Gastrocnemius medialis (tissue), 4 donors: ENCODE measurements around the gene SEMA4B. TPM values are rescaled to one million over a fixed set of nuclear protein-coding genes. Genes with fewer than 3 reads are reported as not detected.

ENCODE experiments used
- ATAC-seq, 2 donors: fragments of 150-250 bp; one replicate each; pipeline ENCODE4 v1.9.1; 2016
- DNase-seq, 2 donors: peaks; one replicate each; pipeline ENCODE4 v3.0.0-alpha.2; 2019
- H3K27ac ChIP-seq, 4 donors: fragments of 200-600 bp; sonication (generic); 1 replicate in 1 of 4; 2 replicates in 3 of 4; pipeline ENCODE4 v1.5.1; 2016 to 2018; ENCODE audit warnings: mild to moderate bottlenecking in 2 of 4, moderate library complexity in 1 of 4
- H3K27me3 ChIP-seq, 3 donors: fragments of 200-600 bp; sonication (generic) in 2 of 3; 1 replicate in 1 of 3; 2 replicates in 2 of 3; pipeline versions ENCODE4 v1.5.1 to v1.6.0; 2016 to 2019; ENCODE audit warnings: mild to moderate bottlenecking in 1 of 3, moderate library complexity in 1 of 3
- H3K36me3 ChIP-seq, 2 donors: fragments of 200-600 bp; sonication (generic) in 1 of 2; one replicate each; pipeline ENCODE4 v1.5.1; 2017 to 2018
- H3K4me1 ChIP-seq, 2 donors: fragments of 200-600 bp; sonication (generic) in 1 of 2; one replicate each; pipeline ENCODE4 v1.5.1; 2016 to 2017; ENCODE audit warnings: mild to moderate bottlenecking in 2 of 2
- H3K4me3 ChIP-seq, 4 donors: fragments of 200-600 bp; sonication (generic) in 3 of 4; 1 replicate in 1 of 4; 2 replicates in 3 of 4; pipeline ENCODE4 v1.5.1; 2016 to 2019; ENCODE audit warnings: mild to moderate bottlenecking in 2 of 4
- H3K9me3 ChIP-seq, 3 donors: fragments of 200-600 bp; sonication (generic) in 2 of 3; 1 replicate in 1 of 3; 2 replicates in 2 of 3; pipeline ENCODE4 v1.5.1; 2016 to 2019
- CTCF ChIP-seq, 5 experiments: fragments of 450-650 bp in 3 of 5; fragments of 200-600 bp in 2 of 5; sonication (generic) in 2 of 5; IDR thresholded peaks in 4 of 5; conservative IDR thresholded peaks in 1 of 5; 1 replicate in 4 of 5; 2 replicates in 1 of 5; pipeline ENCODE4 v1.5.1; 2016 to 2019; ENCODE audit warnings: antibody characterized with exemption in 5 of 5, mild to moderate bottlenecking in 3 of 5, moderate library complexity in 3 of 5
- POLR2A ChIP-seq, 2 donors: fragments of 450-650 bp; IDR thresholded peaks; one replicate each; pipeline ENCODE4 v1.6.1; 2017; ENCODE audit warnings: antibody characterized with exemption in 2 of 2, mild to moderate bottlenecking in 2 of 2, moderate library complexity in 2 of 2
- in situ Hi-C, 4 donors: fragments of 200-750 bp; cut with MboI; loops; one replicate each; pipeline versions ENCODE4 v1.15.0 to v1.8.0; 2017; ENCODE audit warnings: low sequenced_read_pairs in 4 of 4
- intact Hi-C: fragments of 100-400 bp; cut with DNase I; formaldehyde crosslinking; loops from one replicate; pipeline ENCODE4 v1.15.1; 2023; ENCODE audit warnings: low total_unique reads
- total RNA-seq, 4 donors: library from RNA; depleted of rRNA; stranded (reverse); fragments of >200 nt; gene quantifications; one replicate each; pipeline versions ENCODE4 v1.1.0 to v1.2.3, GENCODE V29; 2016

The SEMA4B gene
- total RNA-seq, 4 donors from 2014 or later, result 2.1 to 12.1 (median 6.4) TPM

GRCh38 chr15:90203473-90203872, 2.3 kb downstream of the SEMA4B start:
- in situ Hi-C loops, result loop anchor here in 1 of 4 donors (25.0 kb wide), 1 partner anchor 291 kb away; the partner anchor contains the start of gene ARPIN
- intact Hi-C loops, result no loop called here
- no peak overlapping the region for H3K27ac ChIP-seq
- H3K27me3 ChIP-seq, result no peaks in the 10 kb centered on the region
- ATAC-seq, result no peak
- no peaks in the 10 kb centered on the region for H3K36me3 ChIP-seq
- H3K4me1 ChIP-seq, result peaks cover 9 to 13% of the 10 kb centered on the region in 2 donors
- no peak for DNase-seq
- no peaks in the 10 kb centered on the region for H3K9me3 ChIP-seq
- TF ChIP-seq POLR2A (IDR thresholded peaks at IDR 0.05), result no peak
- no peak for TF ChIP-seq CTCF (IDR thresholded peaks at IDR 0.05 in 4 of 5, conservative IDR thresholded peaks at IDR 0.05 in 1 of 5)
- H3K4me3 ChIP-seq, result no peak overlapping the region

GRCh38 chr15:90203922-90204321, 2.8 kb downstream of the SEMA4B start:
- TF ChIP-seq POLR2A (IDR thresholded peaks at IDR 0.05), result no peak
- no peak for TF ChIP-seq CTCF (IDR thresholded peaks at IDR 0.05 in 4 of 5, conservative IDR thresholded peaks at IDR 0.05 in 1 of 5)
- no peak for ATAC-seq
- Histone ChIP-seq H3K27me3 (no peaks in the 10 kb centered on the region), H3K27ac (no peak overlapping the region), H3K4me1 (peaks cover 9 to 13% of the 10 kb centered on the region in 2 donors), H3K4me3 (no peak overlapping the region), H3K36me3 (no peaks in the 10 kb centered on the region), H3K9me3 (no peaks in the 10 kb centered on the region)
- DNase-seq, result peak in 1 of 2 donors; percentile 4
- in situ Hi-C loops (loop anchor here in 1 of 4 donors (25.0 kb wide), 1 partner anchor 292 kb away; the partner anchor contains the start of gene ARPIN), intact Hi-C loops (no loop called here)

GRCh38 chr15:90205050-90205848, 4.1 kb downstream of the SEMA4B start:
- intact Hi-C loops (no loop called here), in situ Hi-C loops (loop anchor here in 1 of 4 donors (25.0 kb wide), 1 partner anchor 293 kb away; the partner anchor contains the start of gene ARPIN)
- TF ChIP-seq CTCF (IDR thresholded peaks at IDR 0.05 in 4 of 5, conservative IDR thresholded peaks at IDR 0.05 in 1 of 5) (no peak), POLR2A (IDR thresholded peaks at IDR 0.05) (no peak)
- Histone ChIP-seq H3K4me1 (peaks cover 9 to 13% of the 10 kb centered on the region in 2 donors), H3K4me3 (no peak overlapping the region), H3K9me3 (no peaks in the 10 kb centered on the region), H3K27ac (no peak overlapping the region), H3K36me3 (no peaks in the 10 kb centered on the region), H3K27me3 (no peaks in the 10 kb centered on the region)
- DNase-seq (peak in 1 of 2 donors; percentile 6), ATAC-seq (no peak)

GRCh38 chr15:90205886-90206285, 4.8 kb downstream of the SEMA4B start:
- ATAC-seq (no peak), DNase-seq (no peak)
- intact Hi-C loops, result no loop called here
- Histone ChIP-seq H3K9me3 (no peaks in the 10 kb centered on the region), H3K4me3 (no peak overlapping the region), H3K36me3 (no peaks in the 10 kb centered on the region), H3K27ac (no peak overlapping the region), H3K27me3 (no peaks in the 10 kb centered on the region), H3K4me1 (peaks cover 9 to 10% of the 10 kb centered on the region in 2 donors)
- TF ChIP-seq CTCF (IDR thresholded peaks at IDR 0.05 in 4 of 5, conservative IDR thresholded peaks at IDR 0.05 in 1 of 5), result no peak
- no peak for TF ChIP-seq POLR2A (IDR thresholded peaks at IDR 0.05)
- in situ Hi-C loops, result loop anchor here in 1 of 4 donors (25.0 kb wide), 1 partner anchor 294 kb away; the partner anchor contains the start of gene ARPIN
